Measurements from ENCODE around the gene CBX4.

CBX4 gene

GRCh38 chr17:79843816-79844800 is 4.9 kb upstream of the CBX4 start (continued):
- TF ChIP-seq ZBTB10 (tag by site-specific recombination; IDR thresholded peaks at IDR 0.05), result peak; percentile 85
- TF ChIP-seq ZBTB6 (tag by site-specific recombination; IDR thresholded peaks at IDR 0.05), result peak; percentile 44; the same call in 1 of the 2 replicates
- TF ChIP-seq ZNF639 (tag by site-specific recombination; IDR thresholded peaks at IDR 0.05), result no peak
- no peak for TF ChIP-seq ZNF19 (tag by site-specific recombination; IDR thresholded peaks at IDR 0.05; ENCODE audit: low read depth)
- TF ChIP-seq ZNF211 (tag by site-specific recombination; IDR thresholded peaks at IDR 0.05; ENCODE audit: low read depth), result no peak
- no peak for TF ChIP-seq ZSCAN4 (tag by site-specific recombination; IDR thresholded peaks at IDR 0.05)
- TF ChIP-seq ZSCAN16 (tag by site-specific recombination; IDR thresholded peaks at IDR 0.05), result no peak
- TF ChIP-seq KLF17 (tag by site-specific recombination; IDR thresholded peaks at IDR 0.05), result no peak
- no peak for TF ChIP-seq ZFP69B (tag by site-specific recombination; IDR thresholded peaks at IDR 0.05)
- no peak for TF ChIP-seq ZNF214 (tag by site-specific recombination; IDR thresholded peaks at IDR 0.05; ENCODE audit: borderline replicate concordance)
- 0 out of 2 replicates have a peak, but pooled peaks have one; percentile 35 for TF ChIP-seq PATZ1 (tag by site-specific recombination; IDR thresholded peaks at IDR 0.05)
- TF ChIP-seq ZSCAN30 (tag by site-specific recombination; IDR thresholded peaks at IDR 0.05), result peak; percentile 70
- TF ChIP-seq ZBTB20 (tag by site-specific recombination; IDR thresholded peaks at IDR 0.05), result peak; percentile 24; the same call in 1 of the 2 replicates
- TF ChIP-seq ZNF747 (tag by site-specific recombination; IDR thresholded peaks at IDR 0.05), result no peak
- TF ChIP-seq ZNF398 (tag by site-specific recombination; IDR thresholded peaks at IDR 0.05), result peak; percentile 79
- TF ChIP-seq ZNF169 (tag by site-specific recombination; IDR thresholded peaks at IDR 0.05), result no peak
